WERI-Rb-1 (cell line): ENCODE data around the gene PHEX.

ENCODE experiments used
- DNase-seq: peaks from one replicate; pipeline ENCODE4 v3.0.0-alpha.2; 2020
- H3K27ac ChIP-seq: fragments of 250-450 bp; sonication (Bioruptor Pico); 2 replicates; pipeline ENCODE4 v1.5.1; 2020; ENCODE audit warnings: mild to moderate bottlenecking, moderate library complexity
- H3K27me3 ChIP-seq: fragments of 250-450 bp; sonication (Bioruptor Pico); 2 replicates; pipeline ENCODE4 v1.5.1; 2021; ENCODE audit warnings: mild to moderate bottlenecking, low read depth, moderate library complexity; ENCODE audit not compliant: insufficient read depth, severe bottlenecking
- H3K36me3 ChIP-seq: fragments of 250-450 bp; sonication (Bioruptor Pico); 2 replicates; pipeline ENCODE4 v1.5.1; 2020; ENCODE audit warnings: mild to moderate bottlenecking, moderate library complexity
- H3K4me3 ChIP-seq: 2 replicates; pipeline ENCODE4 v1.5.1; 2011; ENCODE audit warnings: low read depth, mild to moderate bottlenecking, control low read depth, low read length
- H3K9me3 ChIP-seq: fragments of 250-450 bp; sonication (Bioruptor Pico); 2 replicates; pipeline ENCODE4 v1.5.1; 2021; ENCODE audit warnings: mild to moderate bottlenecking, moderate library complexity; ENCODE audit not compliant: severe bottlenecking
- TF ChIP-seq, protein P1 (sequence below): IDR thresholded peaks from 2 replicates; pipeline ENCODE4 v1.5.1; 2011; ENCODE audit warnings: low read depth, mild to moderate bottlenecking, control low read depth, inconsistent platforms, low read length

The PHEX gene

DNA sequence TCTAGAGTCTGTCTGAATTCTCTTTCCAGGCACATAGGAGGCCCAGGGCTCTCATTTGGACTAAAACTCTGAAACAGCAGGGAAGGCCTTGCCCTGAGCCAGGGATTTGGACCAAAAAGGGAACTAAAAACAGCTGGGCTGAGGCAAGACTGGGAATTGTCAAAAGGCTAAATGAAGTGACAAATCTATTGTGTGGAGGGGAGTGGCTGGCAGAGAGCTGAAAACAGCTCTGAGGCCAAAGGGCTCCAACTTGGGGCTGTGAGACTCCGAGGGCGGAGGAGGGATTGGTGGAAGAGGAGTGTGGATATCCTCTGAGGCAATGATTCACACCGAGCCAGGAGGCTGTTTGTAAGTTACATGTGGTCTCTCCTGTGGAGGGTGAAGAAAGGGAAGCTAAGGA, 63.2 kb downstream of the PHEX start:
- H3K4me3 ChIP-seq: no peak overlapping the region
- H3K9me3 ChIP-seq: no peaks in the 10 kb centered on the region
- no peaks in the 10 kb centered on the region for H3K27me3 ChIP-seq
- no peak overlapping the region for H3K27ac ChIP-seq
- no peak for DNase-seq
- TF ChIP-seq, protein P1, sequence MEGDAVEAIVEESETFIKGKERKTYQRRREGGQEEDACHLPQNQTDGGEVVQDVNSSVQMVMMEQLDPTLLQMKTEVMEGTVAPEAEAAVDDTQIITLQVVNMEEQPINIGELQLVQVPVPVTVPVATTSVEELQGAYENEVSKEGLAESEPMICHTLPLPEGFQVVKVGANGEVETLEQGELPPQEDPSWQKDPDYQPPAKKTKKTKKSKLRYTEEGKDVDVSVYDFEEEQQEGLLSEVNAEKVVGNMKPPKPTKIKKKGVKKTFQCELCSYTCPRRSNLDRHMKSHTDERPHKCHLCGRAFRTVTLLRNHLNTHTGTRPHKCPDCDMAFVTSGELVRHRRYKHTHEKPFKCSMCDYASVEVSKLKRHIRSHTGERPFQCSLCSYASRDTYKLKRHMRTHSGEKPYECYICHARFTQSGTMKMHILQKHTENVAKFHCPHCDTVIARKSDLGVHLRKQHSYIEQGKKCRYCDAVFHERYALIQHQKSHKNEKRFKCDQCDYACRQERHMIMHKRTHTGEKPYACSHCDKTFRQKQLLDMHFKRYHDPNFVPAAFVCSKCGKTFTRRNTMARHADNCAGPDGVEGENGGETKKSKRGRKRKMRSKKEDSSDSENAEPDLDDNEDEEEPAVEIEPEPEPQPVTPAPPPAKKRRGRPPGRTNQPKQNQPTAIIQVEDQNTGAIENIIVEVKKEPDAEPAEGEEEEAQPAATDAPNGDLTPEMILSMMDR: no peak
- H3K36me3 ChIP-seq: no peaks in the 10 kb centered on the region

DNA sequence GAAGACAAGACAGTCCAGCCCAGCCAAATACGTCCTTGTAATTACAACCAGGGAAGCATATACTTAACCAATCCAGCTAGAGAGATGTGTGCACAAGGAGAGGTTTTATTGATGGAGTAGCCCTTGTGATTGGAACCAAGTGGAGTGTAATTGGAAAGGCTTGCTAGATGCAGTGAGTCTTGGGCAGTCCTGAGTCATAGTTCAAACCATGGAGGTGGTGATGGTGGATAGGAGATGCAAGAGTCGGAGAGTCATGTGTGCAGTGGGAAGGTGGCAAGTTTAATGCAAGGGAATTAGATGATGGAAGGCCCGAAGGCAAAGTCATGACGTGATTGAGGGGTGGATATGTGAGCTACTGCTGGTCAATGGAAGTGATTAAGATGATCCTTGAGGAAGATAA, 63.7 kb downstream of the PHEX start:
- TF ChIP-seq, protein P1: no peak
- no peaks in the 10 kb centered on the region for H3K36me3 ChIP-seq
- H3K9me3 ChIP-seq: no peaks in the 10 kb centered on the region
- no peak overlapping the region for H3K4me3 ChIP-seq
- no peaks in the 10 kb centered on the region for H3K27me3 ChIP-seq
- DNase-seq: no peak
- no peak overlapping the region for H3K27ac ChIP-seq

DNA sequence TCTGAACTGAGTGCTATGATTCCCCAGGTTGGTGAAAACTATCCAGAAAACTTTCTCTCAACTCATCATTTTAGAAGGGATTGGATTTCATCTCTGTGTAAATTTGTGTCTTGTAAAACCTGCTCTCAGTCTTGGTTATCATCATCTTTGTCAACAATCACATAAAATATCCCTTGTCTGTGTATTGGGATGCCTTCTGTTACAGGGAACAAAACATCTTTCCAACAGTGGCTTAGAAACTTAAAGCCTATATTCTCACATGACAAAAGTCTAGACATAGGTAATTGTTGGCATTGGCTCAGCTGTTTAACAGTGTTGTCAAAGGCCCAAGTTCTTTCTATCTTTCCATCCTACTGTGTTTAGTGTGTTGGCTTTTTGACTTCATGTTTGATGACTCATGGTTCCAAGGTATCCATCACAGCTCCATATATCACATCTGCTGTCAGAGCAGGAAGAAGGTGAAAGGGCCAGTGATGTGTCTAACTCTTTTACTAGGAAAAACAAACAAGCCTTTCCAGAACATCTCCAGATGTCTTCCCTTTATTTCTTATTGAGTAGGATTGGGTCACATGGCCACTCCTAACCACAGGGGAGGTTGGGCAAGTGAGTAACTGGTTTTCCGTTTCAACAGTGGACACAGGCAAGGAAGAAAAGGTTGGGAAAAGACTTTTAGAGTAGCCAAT, 65.0 kb downstream of the PHEX start:
- Histone ChIP-seq H3K36me3 (no peaks in the 10 kb centered on the region), H3K9me3 (no peaks in the 10 kb centered on the region), H3K4me3 (no peak overlapping the region), H3K27ac (no peak overlapping the region), H3K27me3 (no peaks in the 10 kb centered on the region)
- TF ChIP-seq, protein P1: no peak
- no peak for DNase-seq

DNA sequence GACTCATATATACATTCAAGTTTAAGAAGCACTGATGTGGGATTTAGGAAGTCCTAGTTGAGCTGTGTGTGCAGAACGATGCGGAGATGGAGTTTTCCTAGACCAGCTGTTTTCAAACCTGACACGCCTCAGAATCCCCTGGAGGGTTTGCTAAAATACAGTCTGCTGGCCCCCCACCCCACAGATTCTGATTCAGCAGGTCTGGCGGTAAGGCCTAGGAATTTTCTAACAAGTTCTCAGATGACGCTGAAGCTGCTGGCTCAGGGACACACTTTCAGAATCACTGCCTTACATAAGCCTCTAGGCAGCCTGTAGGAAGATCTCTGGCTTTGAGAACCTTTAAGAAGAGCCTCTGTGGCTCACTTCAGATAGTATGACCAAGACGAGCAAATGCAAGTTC, 73.1 kb downstream of the PHEX start:
- H3K4me3 ChIP-seq: no peak overlapping the region
- TF ChIP-seq, protein P1: no peak
- H3K27me3 ChIP-seq: peaks cover 2% of the 10 kb centered on the region
- H3K9me3 ChIP-seq: no peaks in the 10 kb centered on the region
- no peaks in the 10 kb centered on the region for H3K36me3 ChIP-seq
- DNase-seq: no peak
- H3K27ac ChIP-seq: no peak overlapping the region

DNA sequence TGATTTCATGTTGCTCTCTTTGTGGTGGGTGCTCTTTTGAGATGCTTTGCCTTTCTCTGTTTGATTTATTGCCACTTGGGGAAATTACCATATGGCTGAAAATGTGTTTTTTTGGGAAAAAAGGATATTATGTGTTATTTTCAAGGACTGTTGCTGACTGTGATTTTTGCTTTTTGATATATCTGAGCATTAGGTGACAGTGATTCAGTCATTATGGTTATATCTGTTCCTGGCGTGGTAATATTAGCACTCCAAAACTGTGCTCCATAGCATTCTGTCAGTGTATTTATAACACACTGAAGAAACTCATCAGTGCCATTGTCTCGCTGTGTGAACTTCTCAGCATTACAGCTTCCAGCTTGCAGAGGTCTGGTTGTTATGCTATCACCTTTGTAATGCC, 73.8 kb downstream of the PHEX start:
- Histone ChIP-seq H3K9me3 (no peaks in the 10 kb centered on the region), H3K27ac (no peak overlapping the region), H3K4me3 (no peak overlapping the region), H3K36me3 (no peaks in the 10 kb centered on the region), H3K27me3 (peaks cover 2% of the 10 kb centered on the region)
- no peak for DNase-seq
- TF ChIP-seq, protein P1: no peak

DNA sequence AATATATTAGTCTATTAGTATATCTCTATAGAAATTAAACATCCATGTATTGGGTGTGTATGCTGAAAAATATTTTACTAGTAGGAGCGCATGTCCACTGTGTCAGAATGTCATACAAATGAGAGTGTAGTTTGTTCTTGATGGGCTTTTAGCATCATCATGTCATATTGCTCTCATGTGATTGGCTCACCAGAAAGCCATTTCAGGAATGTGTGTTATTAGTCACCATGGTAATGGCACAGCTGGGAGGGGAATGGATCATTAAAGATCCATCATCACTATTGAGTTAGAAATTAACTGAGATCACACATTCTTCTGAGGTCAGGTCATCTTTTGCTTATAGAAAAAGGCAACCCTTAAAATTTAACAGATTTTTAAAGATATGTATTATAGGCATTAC, 77.3 kb downstream of the PHEX start:
- H3K36me3 ChIP-seq: no peaks in the 10 kb centered on the region
- TF ChIP-seq, protein P1: no peak
- H3K4me3 ChIP-seq: no peak overlapping the region
- H3K27me3 ChIP-seq: peaks cover 2% of the 10 kb centered on the region
- H3K27ac ChIP-seq: no peak overlapping the region
- no peaks in the 10 kb centered on the region for H3K9me3 ChIP-seq
- no peak for DNase-seq
